GM12878 (cell line): Measurements from ENCODE around the gene CASP6.

Source experiments
- CTCF ChIP-seq, 3 experiments: IDR thresholded peaks in 2 of 3; conservative IDR thresholded peaks in 1 of 3; 2 replicates each; pipeline ENCODE4 v1.5.1; 2011; ENCODE audit warnings: low read depth in 3 of 3, low read length in 3 of 3, mild to moderate bottlenecking in 3 of 3, control low read depth in 2 of 3, moderate library complexity in 2 of 3, inconsistent platforms in 1 of 3, mixed read lengths in 1 of 3; ENCODE audit not compliant: control insufficient read depth in 2 of 3, insufficient read depth in 1 of 3; ENCODE audit errors: extremely low read depth in 1 of 3
- HDGF ChIP-seq: fragments of 450-650 bp; IDR thresholded peaks from 2 replicates; pipeline ENCODE4 v1.6.1; 2016; ENCODE audit warnings: antibody characterized with exemption
- PKNOX1 ChIP-seq: fragments of 450-650 bp; IDR thresholded peaks from 2 replicates; pipeline ENCODE4 v1.6.1; 2016; ENCODE audit warnings: mild to moderate bottlenecking
- POLR2A ChIP-seq: IDR thresholded peaks from 2 replicates; pipeline ENCODE4 v1.6.1; 2011; ENCODE audit warnings: low read depth, mild to moderate bottlenecking, low read length
- POLR2AphosphoS5 ChIP-seq: IDR thresholded peaks from 2 replicates; pipeline ENCODE4 v1.6.1; 2011; ENCODE audit warnings: mild to moderate bottlenecking, low read length, inconsistent platforms
- RAD51 ChIP-seq: fragments of 450-650 bp; IDR thresholded peaks from 2 replicates; pipeline ENCODE4 v1.6.1; 2016; ENCODE audit warnings: moderate library complexity, mild to moderate bottlenecking, inconsistent platforms
- SMC3 ChIP-seq: IDR thresholded peaks from 2 replicates; pipeline ENCODE4 v1.6.1; 2011; ENCODE audit warnings: low read length, improper control_type of control experiment, borderline replicate concordance
- SP1 ChIP-seq: IDR thresholded peaks from one replicate; pipeline ENCODE4 v1.6.1; 2011; ENCODE audit warnings: low read depth, low read length
- USF1 ChIP-seq: IDR thresholded peaks from 2 replicates; pipeline ENCODE4 v1.6.1; 2011; ENCODE audit warnings: borderline replicate concordance, low read depth, mild to moderate bottlenecking, moderate library complexity, mixed read lengths, low read length; ENCODE audit not compliant: insufficient read depth; ENCODE audit errors: extremely low read length
- USF2 ChIP-seq: IDR thresholded peaks from 2 replicates; pipeline ENCODE4 v1.6.1; 2011; ENCODE audit warnings: low read depth, low read length, improper control_type of control experiment, borderline replicate concordance
- ZBED1 ChIP-seq: IDR thresholded peaks from 2 replicates; pipeline ENCODE4 v1.6.1; 2016; ENCODE audit warnings: borderline replicate concordance
- ZZZ3 ChIP-seq: IDR thresholded peaks from 2 replicates; pipeline ENCODE4 v1.6.1; 2011; ENCODE audit warnings: low read depth; ENCODE audit not compliant: control insufficient read depth, insufficient read length

GRCh38 chr4:109645874-109646710 lies 57.2 kb downstream of the CASP6 start:
- TF ChIP-seq USF1: no peak
- no peak for TF ChIP-seq USF2
- no peak for TF ChIP-seq ZBED1
- TF ChIP-seq POLR2A: no peak
- no peak for TF ChIP-seq ZZZ3
- TF ChIP-seq SMC3: no peak
- TF ChIP-seq HDGF: no peak
- TF ChIP-seq SP1: no peak
- no peak for TF ChIP-seq RAD51
- TF ChIP-seq CTCF (IDR thresholded peaks at IDR 0.05 in 2 of 3, conservative IDR thresholded peaks at IDR 0.05 in 1 of 3; ENCODE audit: control insufficient read depth in 2 of 3, extremely low read depth in 1 of 3, insufficient read depth in 1 of 3, low read depth in 3 of 3, low read length in 3 of 3): no peak
- no peak for TF ChIP-seq POLR2AphosphoS5
- no peak for TF ChIP-seq PKNOX1
